ENCODE results near the gene EBF3. TPM values are rescaled to one million over a fixed set of nuclear protein-coding genes. Genes with fewer than 3 reads are reported as not detected.

EBF3 gene
- total and polyA plus RNA-seq, 2 donors (not counting 3 experiments of a cell fraction or from before 2014, with no cell fraction given): 0.92 to 2.7 TPM

- FAIRE-seq: peak; percentile 8
- no peak for TF ChIP-seq POLR2AphosphoS5 (IDR thresholded peaks at IDR 0.05; ENCODE audit: insufficient read depth, low read depth, low read length)
- no peak for TF ChIP-seq FOS (IDR thresholded peaks at IDR 0.05; ENCODE audit: borderline replicate concordance, insufficient read depth, low read length)
- TF ChIP-seq MYC (IDR thresholded peaks at IDR 0.05; ENCODE audit: low read depth, low read length): no peak
- TF ChIP-seq MAX (IDR thresholded peaks at IDR 0.05; ENCODE audit: insufficient read depth, insufficient read length): no peak
- TF ChIP-seq CTCF (IDR thresholded peaks at IDR 0.05; ENCODE audit: extremely low read depth in 1 of 2, insufficient read depth in 1 of 2, low read depth in 1 of 2, low read length in 2 of 2): no peak
- no peak for TF ChIP-seq GATA2 (IDR thresholded peaks at IDR 0.05; ENCODE audit: insufficient read depth, insufficient read length, low read depth, low read length)
- no peak for TF ChIP-seq EZH2 (IDR thresholded peaks at IDR 0.05; ENCODE audit: borderline replicate concordance, low read depth, low read length, severe bottlenecking)
- TF ChIP-seq POLR2A (IDR thresholded peaks at IDR 0.05; ENCODE audit: low read depth, low read length): no peak
- TF ChIP-seq JUN (IDR thresholded peaks at IDR 0.05; ENCODE audit: borderline replicate concordance, insufficient read depth, insufficient read length, low read depth): no peak
- ChIA-PET POLR2A (no interaction called here), CTCF (no interaction called here)
- H3K27ac ChIP-seq (ENCODE audit: insufficient read depth, low read depth, low read length): no peak overlapping the region
- no peaks in the 10 kb centered on the region for H3K79me2 ChIP-seq (ENCODE audit: control insufficient read depth, insufficient read depth, low read length)
- no peaks in the 10 kb centered on the region for H3K9me1 ChIP-seq (replicated peaks; ENCODE audit: control insufficient read depth, extremely low read depth, insufficient read depth, low read length)
- no peaks in the 10 kb centered on the region for H4K20me1 ChIP-seq (replicated peaks; ENCODE audit: control insufficient read depth, extremely low read depth, insufficient read depth, low read length)
- intact Hi-C loops (cut with micrococcal nuclease) (no loop called here), dilution Hi-C loops (cut with MboI; ENCODE audit: extremely low pct_ligation_motif_present, low sequenced_read_pairs) (no loop called here)
- no peak for DNase-seq (ENCODE audit: low read depth, low spot score)
- no peak overlapping the region for H3K9ac ChIP-seq (replicated peaks; ENCODE audit: extremely low read depth, insufficient read depth, low read length)
- no TSS peak for BruUV-seq (replicated peaks)
- no peak overlapping the region for H2AFZ ChIP-seq (ENCODE audit: low read depth, low read length)
- H3K4me3 ChIP-seq (replicated peaks in 1 of 3; ENCODE audit: insufficient read depth in 1 of 3, low read depth in 1 of 3, low read length in 3 of 3): no peak overlapping the region
- no peaks in the 10 kb centered on the region for H3K4me1 ChIP-seq (ENCODE audit: control insufficient read depth, extremely low read depth, insufficient read depth, low read length)
- H3K36me3 ChIP-seq (ENCODE audit: control insufficient read depth in 2 of 2, extremely low read depth in 1 of 2, insufficient read depth in 2 of 2, low read length in 2 of 2): no peaks in the 10 kb centered on the region
- no peaks in the 10 kb centered on the region for H3K9me3 ChIP-seq (replicated peaks; ENCODE audit: control insufficient read depth, insufficient read depth, low read length)
- H3K4me2 ChIP-seq (ENCODE audit: insufficient read depth, low read length): no peak overlapping the region
- H3K27me3 ChIP-seq (ENCODE audit: control insufficient read depth in 2 of 2, insufficient read depth in 2 of 2, low read length in 2 of 2): no peaks in the 10 kb centered on the region
These were observed 24.4 kb downstream of the EBF3 start for GRCh38 chr10:129939416-129940275.
